MV-4-11 (cell line): ENCODE data around the gene PDZD2.
A peak's percentile ranks its signal among the peaks of the same experiment; 100 is the strongest.
"Not testable (repeated sequence)": the region's sequence is repeated elsewhere in the genome, so short reads cannot be mapped to it uniquely, and the experiment has no call there.

Experiments used
- DNase-seq: peaks from one replicate; lab custom pipeline; 2025; lab: John Stamatoyannopoulos, UW

PDZD2 gene

GRCh38 chr5:31975189-31975612 is 336.3 kb downstream of the PDZD2 start:
- DNase-seq: not testable (repeated sequence)

DNA sequence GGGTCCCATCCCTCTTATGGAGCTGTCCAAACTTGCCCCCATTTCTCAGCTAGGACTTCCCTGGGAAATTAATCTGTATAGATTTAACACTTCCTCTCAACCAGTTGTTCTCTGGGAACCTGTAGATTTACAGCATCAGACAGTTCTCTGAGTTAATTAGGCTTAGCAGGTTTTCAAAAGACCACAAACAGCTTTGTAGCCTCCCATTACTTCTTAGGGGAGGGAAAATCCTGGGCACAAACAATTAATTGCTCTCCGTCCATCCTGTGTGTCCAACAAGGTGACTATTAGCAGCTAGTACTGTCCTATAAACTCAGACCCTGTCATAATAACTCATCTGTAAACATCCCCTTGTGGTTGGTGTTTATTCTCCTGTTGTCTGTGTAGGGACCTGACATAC is 337.2 kb downstream of the PDZD2 start:
- no peak for DNase-seq

GRCh38 chr5:31981361-31981945 is 342.5 kb downstream of the PDZD2 start:
- no peak for DNase-seq

DNA sequence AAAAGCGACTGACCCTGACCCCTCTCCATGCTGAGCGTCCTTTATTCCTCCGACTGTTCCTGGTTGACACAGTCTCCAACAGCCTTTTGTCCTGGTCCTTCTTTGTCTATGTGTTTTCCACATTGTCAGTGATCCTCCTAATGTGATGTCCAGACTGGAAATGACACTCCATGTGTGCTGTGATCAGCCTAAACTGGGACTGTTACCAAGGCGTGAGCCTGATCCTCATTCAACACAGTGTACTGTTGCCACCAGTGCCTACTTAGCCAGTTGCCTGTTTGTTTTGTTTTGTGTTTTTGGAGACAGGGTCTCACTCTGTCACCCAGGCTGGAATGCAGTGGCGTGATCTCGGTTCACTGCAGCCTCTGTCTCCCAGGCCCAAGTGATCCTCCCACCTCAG is 343.1 kb downstream of the PDZD2 start:
- DNase-seq: no peak

- DNase-seq: no peak
Measured at GRCh38 chr5:31982621-31983020, 343.7 kb downstream of the PDZD2 start.

GRCh38 chr5:31983851-31984250 is 344.9 kb downstream of the PDZD2 start:
- no peak for DNase-seq

GRCh38 chr5:31984691-31985090 is 345.8 kb downstream of the PDZD2 start:
- no peak for DNase-seq

- DNase-seq: no peak
Measured at GRCh38 chr5:31986101-31986500, 347.2 kb downstream of the PDZD2 start.

- DNase-seq: no peak
Measured at GRCh38 chr5:31987985-31988710, 349.2 kb downstream of the PDZD2 start.

- DNase-seq: no peak
Measured at GRCh38 chr5:31990081-31990650, 351.2 kb downstream of the PDZD2 start.

GRCh38 chr5:31990701-31991110 is 351.8 kb downstream of the PDZD2 start:
- DNase-seq: no peak

GRCh38 chr5:31992377-31992776 is 353.4 kb downstream of the PDZD2 start:
- no peak for DNase-seq

GRCh38 chr5:31993165-31993961 is 354.4 kb downstream of the PDZD2 start:
- peak; percentile 44 for DNase-seq

GRCh38 chr5:31995006-31995405 is 356.1 kb downstream of the PDZD2 start:
- DNase-seq: no peak

GRCh38 chr5:31995714-31996113 is 356.8 kb downstream of the PDZD2 start:
- no peak for DNase-seq

DNA sequence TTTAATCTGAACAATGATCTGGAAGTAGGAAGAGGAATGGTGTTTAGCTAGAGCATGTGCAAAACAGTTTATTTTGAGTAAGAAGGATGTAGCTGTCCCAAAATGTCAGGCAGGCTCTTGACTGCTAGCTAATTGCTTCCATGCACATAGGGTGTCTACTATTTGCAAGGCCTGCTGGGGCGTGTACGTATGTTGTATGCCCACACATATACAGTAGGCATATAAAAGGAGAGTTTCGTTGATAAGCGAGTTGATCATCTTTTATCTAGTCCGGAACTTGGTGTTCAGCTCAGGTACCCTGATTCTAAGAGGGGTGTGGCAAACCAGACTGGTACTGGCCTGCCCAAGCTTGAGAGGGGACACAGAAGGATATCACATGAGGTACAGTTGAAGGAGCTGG is 358.0 kb downstream of the PDZD2 start:
- no peak for DNase-seq

DNA sequence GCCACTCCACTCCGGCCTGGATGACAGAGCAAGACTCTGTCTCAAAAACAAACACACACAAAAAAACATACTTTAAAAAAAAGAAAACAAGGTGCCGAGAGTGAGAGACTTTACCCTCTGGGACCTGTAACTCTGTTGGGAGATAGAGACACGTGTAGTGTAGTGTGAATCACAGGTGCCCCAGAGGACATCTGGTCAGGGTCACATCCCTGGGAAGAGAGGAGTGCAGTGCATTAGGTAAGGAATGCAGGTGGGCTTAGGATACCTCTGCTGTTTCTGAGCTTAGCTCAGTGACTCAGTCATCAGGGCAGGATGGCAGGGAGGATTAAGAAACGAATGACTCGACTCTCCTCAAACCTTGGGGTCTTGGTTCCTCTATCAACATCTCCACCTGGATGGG is 360.5 kb downstream of the PDZD2 start:
- no peak for DNase-seq

- DNase-seq: no peak
Measured at GRCh38 chr5:32000731-32001130, 361.8 kb downstream of the PDZD2 start.

GRCh38 chr5:32001284-32001683 is 362.4 kb downstream of the PDZD2 start:
- DNase-seq: no peak

DNA sequence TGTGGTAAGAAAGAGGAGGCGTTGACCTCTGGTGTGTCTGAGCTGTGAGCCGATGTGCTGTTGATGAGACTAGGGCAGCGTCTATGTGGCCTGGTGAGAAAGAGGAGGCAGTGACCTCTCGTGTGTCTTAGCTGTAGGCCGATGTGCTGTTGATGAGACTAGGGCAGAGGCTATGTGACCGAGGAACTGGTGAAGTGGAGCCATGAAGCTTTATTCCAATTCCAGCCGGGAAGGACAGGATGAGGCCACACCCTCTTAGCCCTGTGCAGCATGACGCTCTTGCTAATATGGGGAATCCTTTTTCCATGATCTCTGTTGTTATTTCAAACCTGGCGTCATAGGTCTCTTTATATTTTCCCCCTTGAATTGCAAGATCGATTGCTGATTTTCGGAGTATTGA is 362.8 kb downstream of the PDZD2 start:
- no peak for DNase-seq

DNA sequence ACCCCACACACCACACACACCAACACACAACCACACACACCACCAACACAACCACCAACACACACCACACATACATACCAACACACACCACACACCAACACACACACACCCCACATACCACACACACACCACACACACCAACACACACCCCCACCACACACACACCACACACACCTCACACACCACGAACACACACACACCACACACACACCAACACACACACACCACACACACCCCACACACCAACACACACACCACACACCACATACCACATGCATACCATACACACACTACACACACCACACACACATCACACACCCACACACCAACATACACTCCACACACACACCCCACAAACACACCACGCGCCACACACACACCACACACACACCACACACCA is 363.8 kb downstream of the PDZD2 start:
- DNase-seq: no peak

GRCh38 chr5:32003981-32004380 is 365.1 kb downstream of the PDZD2 start:
- DNase-seq: no peak

DNA sequence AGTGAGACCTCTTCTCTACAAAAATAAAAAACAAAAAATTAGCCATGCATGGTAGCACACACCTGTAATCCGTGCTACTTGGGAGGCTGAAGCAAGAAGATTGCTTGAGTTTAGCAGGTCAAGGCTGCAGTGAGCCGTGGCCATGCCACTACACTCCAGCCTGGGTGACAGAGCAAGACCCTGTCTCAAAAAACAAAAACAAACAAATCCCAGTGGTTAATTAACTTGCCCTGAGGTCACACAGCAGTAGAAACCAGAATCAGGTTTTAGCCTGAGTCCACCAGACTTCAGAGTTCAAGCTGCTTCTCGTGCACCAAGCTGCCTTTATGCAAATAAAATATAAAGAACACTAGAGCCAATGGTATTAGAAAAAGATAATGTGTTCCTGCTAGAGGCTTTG is 365.5 kb downstream of the PDZD2 start:
- no peak for DNase-seq
